MCF 10A (cell line): ENCODE data around the gene CDCA4. TPM values are rescaled to one million over a fixed set of nuclear protein-coding genes. Genes with fewer than 3 reads are reported as not detected.
A peak's percentile ranks its signal among the peaks of the same experiment; 100 is the strongest.

Experiments
- BruUV-seq: library from RNA; stranded (reverse); fragments of 400-500 nt; replicated peaks from 2 replicates; lab custom pipeline; 2021; lab: Mats Ljungman, UMichigan
- CTCF ChIA-PET: fragments of 300-600 bp; sonication (Branson Sonifier 250); formaldehyde crosslinking; extraction: SDS; loops from one replicate; lab custom pipeline; 2021; ENCODE audit warnings: antibody characterized with exemption, inconsistent platforms; lab: Yijun Ruan, JAX
- POLR2A ChIA-PET: fragments of 300-600, 350-650 bp; sonication (Branson Sonifier 250); formaldehyde crosslinking; extraction: SDS; loops from one replicate; lab custom pipeline; 2020; ENCODE audit warnings: antibody characterized with exemption, inconsistent platforms; lab: Yijun Ruan, JAX
- DNase-seq: peaks from one replicate; pipeline ENCODE4 v3.0.0-alpha.2; 2018; ENCODE audit not compliant: unreplicated experiment
- H3K27ac Mint-ChIP-seq: one replicate; pipeline ENCODE4 v1.8.0; 2022; ENCODE audit warnings: mild to moderate bottlenecking, low read depth, mixed read lengths; ENCODE audit not compliant: unreplicated experiment
- H3K27me3 Mint-ChIP-seq: one replicate; pipeline ENCODE4 v1.8.0; 2022; ENCODE audit warnings: mixed read lengths; ENCODE audit not compliant: insufficient read depth, unreplicated experiment
- H3K36me3 Mint-ChIP-seq: one replicate; pipeline ENCODE4 v1.8.0; 2022; ENCODE audit warnings: mild to moderate bottlenecking, moderate library complexity, mixed read lengths; ENCODE audit not compliant: insufficient read depth, unreplicated experiment
- H3K4me1 Mint-ChIP-seq: one replicate; pipeline ENCODE4 v1.8.0; 2022; ENCODE audit warnings: mixed read lengths; ENCODE audit not compliant: insufficient read depth, unreplicated experiment
- H3K4me3 Mint-ChIP-seq: one replicate; pipeline ENCODE4 v1.8.0; 2022; ENCODE audit warnings: mild to moderate bottlenecking, moderate library complexity, mixed read lengths; ENCODE audit not compliant: unreplicated experiment
- H3K9me3 Mint-ChIP-seq: one replicate; pipeline ENCODE4 v1.8.0; 2022; ENCODE audit warnings: mixed read lengths; ENCODE audit not compliant: unreplicated experiment
- CTCF ChIP-seq: fragments of 200-600 bp; IDR thresholded peaks from one replicate; pipeline ENCODE4 v1.8.0; 2022; ENCODE audit warnings: antibody characterized with exemption, mild to moderate bottlenecking; ENCODE audit not compliant: unreplicated experiment
- intact Hi-C: fragments of 100-400 bp; cut with micrococcal nuclease; formaldehyde crosslinking; loops from 2 replicates; pipeline ENCODE4 v1.14.1; 2022
- total RNA-seq: library from RNA; stranded (reverse); gene quantifications from 2 replicates; pipeline ENCODE4 v1.2.3, GENCODE V29; 2022

CDCA4 gene
- total RNA-seq, 1 experiment from 2014 or later = 33.0 TPM

GRCh38 chr14:104983231-104983721, 37.6 kb downstream of the CDCA4 start:
- ChIA-PET CTCF (interaction anchor here (0.6 to 2.6 kb wide), 3 partner anchors 13 to 115 kb away, joined by 3 to 15 read pairs (median 5); no protein-coding TSS in a partner anchor), POLR2A (interaction anchor here (0.8 to 6.5 kb wide), 3 partner anchors 13 to 41 kb away, joined by 5 to 116 read pairs (median 54); partner anchors contain the start of gene CDCA4)
- no TSS peak for BruUV-seq
- no peak overlapping the region for H3K4me3 Mint-ChIP-seq
- no peaks in the 10 kb centered on the region for H3K36me3 Mint-ChIP-seq
- H3K9me3 Mint-ChIP-seq = no peaks in the 10 kb centered on the region
- no peak for TF ChIP-seq CTCF
- no peaks in the 10 kb centered on the region for H3K27me3 Mint-ChIP-seq
- no peak overlapping the region for H3K27ac Mint-ChIP-seq
- no peak for DNase-seq
- intact Hi-C loops = no loop called here
- peaks cover 28% of the 10 kb centered on the region for H3K4me1 Mint-ChIP-seq

GRCh38 chr14:104982548-104983230, 38.2 kb downstream of the CDCA4 start:
- peaks cover 28% of the 10 kb centered on the region for H3K4me1 Mint-ChIP-seq
- no peak overlapping the region for H3K27ac Mint-ChIP-seq
- intact Hi-C loops = no loop called here
- DNase-seq = peak; percentile 42
- H3K27me3 Mint-ChIP-seq = no peaks in the 10 kb centered on the region
- H3K36me3 Mint-ChIP-seq = no peaks in the 10 kb centered on the region
- H3K9me3 Mint-ChIP-seq = no peaks in the 10 kb centered on the region
- POLR2A ChIA-PET = interaction anchor here (1.2 to 6.5 kb wide), 3 partner anchors 12 to 36 kb away, joined by 3 to 116 read pairs (median 54); partner anchors contain the start of gene CDCA4
- TF ChIP-seq CTCF = no peak
- H3K4me3 Mint-ChIP-seq = no peak overlapping the region
- CTCF ChIA-PET = interaction anchor here (0.6 to 0.7 kb wide), 4 partner anchors 12 to 299 kb away, joined by 3 to 5 read pairs (median 4); no protein-coding TSS in a partner anchor
- BruUV-seq = no TSS peak

GRCh38 chr14:104981699-104982541, 39.0 kb downstream of the CDCA4 start:
- no peak for DNase-seq
- Mint-ChIP-seq H3K4me1 (peaks cover 22% of the 10 kb centered on the region), H3K27me3 (no peaks in the 10 kb centered on the region), H3K36me3 (no peaks in the 10 kb centered on the region), H3K9me3 (no peaks in the 10 kb centered on the region), H3K27ac (no peak overlapping the region), H3K4me3 (no peak overlapping the region)
- no TSS peak for BruUV-seq
- CTCF ChIA-PET = no interaction called here
- no peak for TF ChIP-seq CTCF
- POLR2A ChIA-PET = interaction anchor here (1.2 to 6.5 kb wide), 3 partner anchors 11 to 37 kb away, joined by 3 to 116 read pairs (median 54); partner anchors contain the start of gene CDCA4
- intact Hi-C loops = no loop called here
